HEK293 (cell line): ENCODE measurements around the gene ABHD4.

ENCODE experiments used
- CTCF ChIA-PET: fragments of 350-600 bp; formaldehyde crosslinking; extraction: SDS; loops from one replicate; lab custom pipeline; 2021; ENCODE audit warnings: antibody characterized with exemption; lab: Yijun Ruan, JAX
- POLR2A ChIA-PET: fragments of 300-600 bp; formaldehyde crosslinking; extraction: SDS; loops from one replicate; lab custom pipeline; 2020; ENCODE audit warnings: antibody characterized with exemption, inconsistent platforms; lab: Yijun Ruan, JAX
- H3K27ac ChIP-seq: fragments of 200-500 bp; sonication (Bioruptor generic); 2 replicates; pipeline ENCODE4 v1.5.1; 2014; ENCODE audit warnings: low read depth, low read length, control low read depth, inconsistent platforms; ENCODE audit errors: extremely low read depth
- H3K36me3 ChIP-seq, 2 experiments: fragments of 200-500 bp in 1 of 2; sonication (Bioruptor generic) in 1 of 2; 1 replicate in 1 of 2; 2 replicates in 1 of 2; pipeline ENCODE4 v1.5.1; 2014 to 2017; ENCODE audit warnings: inconsistent platforms in 2 of 2, low read length in 2 of 2; ENCODE audit not compliant: control insufficient read depth in 2 of 2, insufficient read depth in 1 of 2
- H3K4me1 ChIP-seq: fragments of 200-500 bp; sonication (Bioruptor generic); 2 replicates; pipeline ENCODE4 v1.5.1; 2014; ENCODE audit warnings: mild to moderate bottlenecking, low read length, inconsistent platforms; ENCODE audit not compliant: control insufficient read depth, insufficient read depth
- H3K4me3 ChIP-seq: 2 replicates; pipeline ENCODE4 v1.5.1; 2011; ENCODE audit warnings: low read depth, mild to moderate bottlenecking, control low read depth, low read length, moderate library complexity
- H3K9me3 ChIP-seq: fragments of 200-500 bp; sonication (Bioruptor generic); 2 replicates; pipeline ENCODE4 v1.5.1; 2014; ENCODE audit warnings: low read depth, low read length, inconsistent platforms; ENCODE audit not compliant: control insufficient read depth, insufficient read depth
- KLF1 ChIP-seq: fragments of 450-650 bp; formaldehyde crosslinking; IDR thresholded peaks from 2 replicates; pipeline ENCODE4 v1.5.1; 2016; ENCODE audit warnings: missing biosample characterization, missing genetic modification characterization
- ZBTB17 ChIP-seq: fragments of 450-650 bp; formaldehyde crosslinking; IDR thresholded peaks from 2 replicates; pipeline ENCODE4 v1.5.1; 2016; ENCODE audit warnings: missing biosample characterization, missing genetic modification characterization
- ZFHX2 ChIP-seq: fragments of 450-650 bp; formaldehyde crosslinking; conservative IDR thresholded peaks from 2 replicates; pipeline ENCODE4 v1.5.1; 2016; ENCODE audit warnings: missing biosample characterization, missing genetic modification characterization
- ZNF146 ChIP-seq: fragments of 450-650 bp; formaldehyde crosslinking; IDR thresholded peaks from 2 replicates; pipeline ENCODE4 v1.5.1; 2016; ENCODE audit warnings: missing biosample characterization, missing genetic modification characterization
- ZNF157 ChIP-seq: fragments of 450-650 bp; formaldehyde crosslinking; IDR thresholded peaks from 2 replicates; pipeline ENCODE4 v1.5.1; 2016; ENCODE audit warnings: missing biosample characterization, missing genetic modification characterization
- ZNF169 ChIP-seq: fragments of 450-650 bp; formaldehyde crosslinking; IDR thresholded peaks from 2 replicates; pipeline ENCODE4 v1.5.1; 2016; ENCODE audit warnings: missing biosample characterization, missing genetic modification characterization
- ZNF239 ChIP-seq: fragments of 450-650 bp; formaldehyde crosslinking; IDR thresholded peaks from 2 replicates; pipeline ENCODE4 v1.5.1; 2016; ENCODE audit warnings: missing biosample characterization, missing genetic modification characterization
- ZNF311 ChIP-seq: fragments of 450-650 bp; formaldehyde crosslinking; IDR thresholded peaks from 2 replicates; pipeline ENCODE4 v1.5.1; 2017; ENCODE audit warnings: missing biosample characterization, missing genetic modification characterization, borderline replicate concordance
- ZNF404 ChIP-seq: fragments of 450-650 bp; formaldehyde crosslinking; IDR thresholded peaks from 2 replicates; pipeline ENCODE4 v1.5.1; 2017; ENCODE audit warnings: missing biosample characterization, missing genetic modification characterization
- ZNF600 ChIP-seq: fragments of 450-650 bp; formaldehyde crosslinking; IDR thresholded peaks from 2 replicates; pipeline ENCODE4 v1.5.1; 2016; ENCODE audit warnings: missing biosample characterization, missing genetic modification characterization
- ZNF610 ChIP-seq: fragments of 450-650 bp; formaldehyde crosslinking; IDR thresholded peaks from 2 replicates; pipeline ENCODE4 v1.5.1; 2016; ENCODE audit warnings: missing biosample characterization, missing genetic modification characterization, borderline replicate concordance
- ZNF777 ChIP-seq: fragments of 450-650 bp; formaldehyde crosslinking; IDR thresholded peaks from 2 replicates; pipeline ENCODE4 v1.5.1; 2017; ENCODE audit warnings: missing biosample characterization, missing genetic modification characterization, borderline replicate concordance
- ZNF792 ChIP-seq: fragments of 450-650 bp; formaldehyde crosslinking; IDR thresholded peaks from 2 replicates; pipeline ENCODE4 v1.5.1; 2016; ENCODE audit warnings: missing biosample characterization, missing genetic modification characterization
- ZNF837 ChIP-seq: fragments of 450-650 bp; formaldehyde crosslinking; IDR thresholded peaks from 2 replicates; pipeline ENCODE4 v1.5.1; 2016; ENCODE audit warnings: missing biosample characterization, missing genetic modification characterization
- TF ChIP-seq, protein P1 (sequence below): fragments of 450-650 bp; formaldehyde crosslinking; IDR thresholded peaks from 2 replicates; pipeline ENCODE4 v1.5.1; 2016; ENCODE audit warnings: missing biosample characterization, missing genetic modification characterization
- TF ChIP-seq, protein P2 (sequence below): fragments of 450-650 bp; IDR thresholded peaks from 2 replicates; pipeline ENCODE4 v1.5.1; 2018; ENCODE audit warnings: missing biosample characterization, mild to moderate bottlenecking, missing genetic modification characterization
- TF ChIP-seq, protein P3 (sequence below): fragments of 450-650 bp; IDR thresholded peaks from 2 replicates; pipeline ENCODE4 v1.5.1; 2018; ENCODE audit warnings: missing biosample characterization, missing genetic modification characterization

ABHD4 gene

DNA sequence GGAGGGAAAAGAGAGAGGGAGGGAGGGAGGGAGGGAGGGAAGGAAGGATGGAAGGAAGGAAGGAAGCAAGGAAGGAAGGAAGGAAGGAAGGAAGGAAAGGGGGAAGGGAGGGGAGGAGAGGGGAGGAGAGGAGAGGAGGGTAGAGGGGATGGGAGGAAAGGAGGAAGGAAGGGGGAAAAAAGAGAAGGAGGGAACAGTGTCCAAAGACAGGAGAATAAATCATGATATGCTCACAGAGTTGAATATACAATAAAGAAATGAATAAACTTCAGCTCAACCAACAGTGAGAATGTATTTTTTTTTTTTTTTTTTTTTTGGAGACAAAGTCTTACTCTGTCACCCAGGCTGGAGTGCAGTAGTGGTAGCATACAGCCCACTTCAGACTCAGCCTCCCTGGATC lies 42.1 kb downstream of the ABHD4 start:
- POLR2A ChIA-PET = no interaction called here
- Histone ChIP-seq H3K36me3 (no peaks in the 10 kb centered on the region), H3K4me3 (no peak overlapping the region), H3K4me1 (no peaks in the 10 kb centered on the region), H3K9me3 (no peaks in the 10 kb centered on the region), H3K27ac (no peak overlapping the region)
- CTCF ChIA-PET = interaction anchor here (0.6 to 1.0 kb wide), 2 partner anchors 15 to 71 kb away, joined by 5 to 6 read pairs; no protein-coding TSS in a partner anchor
- TF ChIP-seq, protein P1, sequence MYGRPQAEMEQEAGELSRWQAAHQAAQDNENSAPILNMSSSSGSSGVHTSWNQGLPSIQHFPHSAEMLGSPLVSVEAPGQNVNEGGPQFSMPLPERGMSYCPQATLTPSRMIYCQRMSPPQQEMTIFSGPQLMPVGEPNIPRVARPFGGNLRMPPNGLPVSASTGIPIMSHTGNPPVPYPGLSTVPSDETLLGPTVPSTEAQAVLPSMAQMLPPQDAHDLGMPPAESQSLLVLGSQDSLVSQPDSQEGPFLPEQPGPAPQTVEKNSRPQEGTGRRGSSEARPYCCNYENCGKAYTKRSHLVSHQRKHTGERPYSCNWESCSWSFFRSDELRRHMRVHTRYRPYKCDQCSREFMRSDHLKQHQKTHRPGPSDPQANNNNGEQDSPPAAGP (tag by site-specific recombination) = no peak
- TF ChIP-seq ZNF777 (tag by site-specific recombination) = no peak
- no peak for TF ChIP-seq ZNF600 (tag by site-specific recombination)
- no peak for TF ChIP-seq ZNF146 (tag by site-specific recombination)
- TF ChIP-seq ZNF239 = no peak
- TF ChIP-seq ZNF610 (tag by site-specific recombination) = no peak
- TF ChIP-seq ZNF311 (tag by site-specific recombination) = no peak
- TF ChIP-seq ZNF404 (tag by site-specific recombination) = no peak
- no peak for TF ChIP-seq ZNF157 (tag by site-specific recombination)
- TF ChIP-seq, protein P2, sequence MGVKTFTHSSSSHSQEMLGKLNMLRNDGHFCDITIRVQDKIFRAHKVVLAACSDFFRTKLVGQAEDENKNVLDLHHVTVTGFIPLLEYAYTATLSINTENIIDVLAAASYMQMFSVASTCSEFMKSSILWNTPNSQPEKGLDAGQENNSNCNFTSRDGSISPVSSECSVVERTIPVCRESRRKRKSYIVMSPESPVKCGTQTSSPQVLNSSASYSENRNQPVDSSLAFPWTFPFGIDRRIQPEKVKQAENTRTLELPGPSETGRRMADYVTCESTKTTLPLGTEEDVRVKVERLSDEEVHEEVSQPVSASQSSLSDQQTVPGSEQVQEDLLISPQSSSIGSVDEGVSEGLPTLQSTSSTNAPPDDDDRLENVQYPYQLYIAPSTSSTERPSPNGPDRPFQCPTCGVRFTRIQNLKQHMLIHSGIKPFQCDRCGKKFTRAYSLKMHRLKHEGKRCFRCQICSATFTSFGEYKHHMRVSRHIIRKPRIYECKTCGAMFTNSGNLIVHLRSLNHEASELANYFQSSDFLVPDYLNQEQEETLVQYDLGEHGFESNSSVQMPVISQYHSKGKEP (tag by site-specific recombination) = no peak
- TF ChIP-seq, protein P3, sequence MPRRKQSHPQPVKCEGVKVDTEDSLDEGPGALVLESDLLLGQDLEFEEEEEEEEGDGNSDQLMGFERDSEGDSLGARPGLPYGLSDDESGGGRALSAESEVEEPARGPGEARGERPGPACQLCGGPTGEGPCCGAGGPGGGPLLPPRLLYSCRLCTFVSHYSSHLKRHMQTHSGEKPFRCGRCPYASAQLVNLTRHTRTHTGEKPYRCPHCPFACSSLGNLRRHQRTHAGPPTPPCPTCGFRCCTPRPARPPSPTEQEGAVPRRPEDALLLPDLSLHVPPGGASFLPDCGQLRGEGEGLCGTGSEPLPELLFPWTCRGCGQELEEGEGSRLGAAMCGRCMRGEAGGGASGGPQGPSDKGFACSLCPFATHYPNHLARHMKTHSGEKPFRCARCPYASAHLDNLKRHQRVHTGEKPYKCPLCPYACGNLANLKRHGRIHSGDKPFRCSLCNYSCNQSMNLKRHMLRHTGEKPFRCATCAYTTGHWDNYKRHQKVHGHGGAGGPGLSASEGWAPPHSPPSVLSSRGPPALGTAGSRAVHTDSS (tag by site-specific recombination) = no peak
- no peak for TF ChIP-seq KLF1 (tag by site-specific recombination)
- no peak for TF ChIP-seq ZNF169 (tag by site-specific recombination)
- no peak for TF ChIP-seq ZNF792

DNA sequence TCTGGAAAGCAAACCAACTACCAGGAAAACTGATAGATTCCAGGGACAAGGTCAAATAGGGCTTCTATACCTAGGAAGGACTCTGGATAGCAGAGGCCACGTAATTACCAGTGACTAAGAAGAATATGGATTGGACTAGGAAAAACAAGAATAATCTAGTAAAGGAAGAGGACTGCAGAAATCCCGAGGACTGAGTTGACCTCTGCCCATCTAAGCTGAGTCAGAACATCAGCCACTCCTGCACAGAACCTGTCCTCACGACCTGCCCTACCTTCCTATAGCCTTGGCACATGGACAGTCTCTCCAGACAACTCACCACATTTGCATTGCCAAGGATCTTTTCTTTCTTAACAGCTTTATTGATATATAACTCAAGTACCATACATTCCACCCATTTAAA lies 43.7 kb downstream of the ABHD4 start:
- no peak overlapping the region for H3K27ac ChIP-seq

DNA sequence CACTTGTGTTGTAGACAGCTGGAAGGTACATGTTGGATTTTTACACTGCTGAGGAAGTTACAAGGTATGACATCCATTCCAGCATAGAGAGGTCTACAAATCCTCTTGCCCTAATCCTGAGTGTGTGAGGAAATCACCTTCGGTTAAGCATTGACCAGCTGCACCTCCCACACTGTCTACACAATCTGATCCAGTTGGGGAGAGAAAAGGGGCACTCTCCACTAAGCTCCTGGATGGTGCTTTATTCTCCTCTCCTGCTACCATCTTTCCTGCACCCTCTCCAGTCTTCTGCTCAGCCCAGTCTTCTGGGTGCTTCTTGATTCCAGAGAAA lies 46.2 kb downstream of the ABHD4 start, which contains the start of gene OR6J1:
Gene OR6J1 (minus strand): TSS at position 48 of the 331 bp plus-strand sequence. CDS start 9,541 bp downstream, outside the sequence.
- Histone ChIP-seq H3K9me3 (no peaks in the 10 kb centered on the region), H3K27ac (no peak within 1 kb of the TSS), H3K4me1 (no peaks in the 10 kb centered on the region), H3K4me3 (no peak within 1 kb of the TSS), H3K36me3 (no peaks in the 10 kb centered on the region)
- ChIA-PET POLR2A (no interaction called here), CTCF (interaction anchor here (0.6 to 2.4 kb wide), 11 partner anchors 9 to 209 kb away, joined by 3 to 32 read pairs (median 3); no protein-coding TSS in a partner anchor)
- TF ChIP-seq ZBTB17 (tag by site-specific recombination) = 0 out of 2 replicates have a peak, but pooled peaks have one; percentile 1
- TF ChIP-seq ZFHX2 = no peak

More for the DNA sequence above, 43.7 kb downstream of the ABHD4 start:
- ChIA-PET POLR2A (no interaction called here), CTCF (interaction anchor here (0.6 to 2.2 kb wide), 6 partner anchors 11 to 212 kb away, joined by 3 to 15 read pairs (median 3); no protein-coding TSS in a partner anchor)
- Histone ChIP-seq H3K9me3 (no peaks in the 10 kb centered on the region), H3K4me1 (no peaks in the 10 kb centered on the region), H3K36me3 (no peaks in the 10 kb centered on the region), H3K4me3 (no peak overlapping the region)
- no peak for TF ChIP-seq ZNF837
